ENCODE data around the gene NOL3. TPM values are rescaled to one million over a fixed set of nuclear protein-coding genes. Genes with fewer than 3 reads are reported as not detected.

The NOL3 gene
- total and polyA plus RNA-seq, 12 donors = 71.8 to 132 (median 84.1) TPM

DNA sequence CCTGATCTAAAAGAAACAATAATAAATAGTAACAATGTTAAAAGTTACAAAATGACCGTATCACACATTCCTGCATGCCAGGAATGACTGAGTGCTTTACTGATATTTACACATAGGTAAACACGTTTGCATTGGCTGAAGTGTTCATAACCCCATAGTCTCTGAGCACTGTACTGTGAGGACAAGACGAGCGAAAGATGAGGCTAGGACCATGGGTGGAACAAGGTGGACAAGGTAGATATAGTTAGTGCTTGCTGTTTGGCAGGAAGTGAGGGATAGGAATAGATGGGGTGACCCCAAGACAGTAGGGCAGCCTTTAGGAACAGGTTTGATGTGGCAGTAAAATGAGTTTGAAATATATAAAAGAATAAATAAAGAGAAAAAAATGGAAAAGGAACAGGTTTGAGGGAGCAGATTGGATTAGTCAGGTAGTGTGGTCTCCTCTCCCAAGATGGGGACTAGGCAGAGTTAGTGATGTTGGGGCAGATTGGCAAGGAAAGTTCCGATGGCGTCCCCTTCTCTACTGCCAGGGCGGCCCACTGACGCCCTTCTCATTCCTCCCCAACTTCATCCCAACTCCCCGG lies 21.2 kb downstream of the NOL3 start:
- Histone ChIP-seq H3K27ac (peak overlapping the region in 5 of 10 donors; percentile 11 to 94 (median 92)), H3K4me1 (peaks cover 18 to 50% (median 33%) of the 10 kb centered on the region in 9 donors), H3K27me3 (no peaks in the 10 kb centered on the region), H3K36me3 (peaks cover 3 to 36% (median 28%) of the 10 kb centered on the region in 9 donors), H3K4me3 (peak overlapping the region in 9 of 10 donors; percentile 78 to 100 (median 89)), H3K9me3 (no peaks in the 10 kb centered on the region)
- 28 to 31% methylated on average over 9 of the region's 9 CpGs for WGBS, 2 donors
- ATAC-seq (peak in 2 of 8 donors; percentile 2 to 8), DNase-seq (no peak)
- TF ChIP-seq, protein P1, sequence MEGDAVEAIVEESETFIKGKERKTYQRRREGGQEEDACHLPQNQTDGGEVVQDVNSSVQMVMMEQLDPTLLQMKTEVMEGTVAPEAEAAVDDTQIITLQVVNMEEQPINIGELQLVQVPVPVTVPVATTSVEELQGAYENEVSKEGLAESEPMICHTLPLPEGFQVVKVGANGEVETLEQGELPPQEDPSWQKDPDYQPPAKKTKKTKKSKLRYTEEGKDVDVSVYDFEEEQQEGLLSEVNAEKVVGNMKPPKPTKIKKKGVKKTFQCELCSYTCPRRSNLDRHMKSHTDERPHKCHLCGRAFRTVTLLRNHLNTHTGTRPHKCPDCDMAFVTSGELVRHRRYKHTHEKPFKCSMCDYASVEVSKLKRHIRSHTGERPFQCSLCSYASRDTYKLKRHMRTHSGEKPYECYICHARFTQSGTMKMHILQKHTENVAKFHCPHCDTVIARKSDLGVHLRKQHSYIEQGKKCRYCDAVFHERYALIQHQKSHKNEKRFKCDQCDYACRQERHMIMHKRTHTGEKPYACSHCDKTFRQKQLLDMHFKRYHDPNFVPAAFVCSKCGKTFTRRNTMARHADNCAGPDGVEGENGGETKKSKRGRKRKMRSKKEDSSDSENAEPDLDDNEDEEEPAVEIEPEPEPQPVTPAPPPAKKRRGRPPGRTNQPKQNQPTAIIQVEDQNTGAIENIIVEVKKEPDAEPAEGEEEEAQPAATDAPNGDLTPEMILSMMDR (IDR thresholded peaks at IDR 0.05) = no peak
- intact Hi-C loops (cut with DNase I) = loop anchor here in 4 of 10 donors (2.0 to 5.0 kb wide), 3 partner anchors 35 to 56 kb away; partner anchors contain the start of genes TMEM208 (in 3 of the 4), FHOD1 (in 1 of the 4) and SLC9A5 (in 1 of the 4)

DNA sequence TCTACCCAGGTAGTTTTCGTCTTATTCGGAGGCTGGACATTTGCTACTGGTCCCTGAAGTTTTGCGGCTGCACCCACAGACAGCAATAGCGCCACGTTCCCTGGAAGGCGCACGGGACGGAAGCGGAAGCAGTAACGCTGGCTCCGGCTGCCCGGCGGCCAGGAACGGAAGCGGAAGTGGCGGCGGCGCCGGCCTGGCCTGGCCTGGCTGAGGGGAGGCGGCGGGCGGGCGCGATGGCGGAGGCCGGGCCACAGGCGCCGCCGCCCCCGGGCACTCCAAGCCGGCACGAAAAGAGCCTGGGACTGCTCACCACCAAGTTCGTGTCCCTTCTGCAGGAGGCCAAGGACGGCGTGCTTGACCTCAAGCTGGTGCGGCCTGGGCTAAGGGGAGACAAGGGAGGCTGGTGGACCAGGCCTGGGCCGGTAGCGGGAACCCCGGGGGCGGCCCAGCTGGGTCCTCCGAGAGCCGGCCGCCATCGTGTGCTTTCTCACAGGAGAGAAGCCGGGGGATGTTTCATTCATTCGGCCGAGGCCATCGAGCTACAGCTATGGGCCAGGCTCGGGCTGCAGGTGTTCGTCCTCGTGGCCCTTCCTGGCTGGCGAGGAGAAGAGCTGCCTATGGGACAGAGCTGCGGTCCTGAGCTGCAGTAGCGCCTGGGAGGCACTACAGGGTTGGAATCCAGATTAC lies 21.8 kb downstream of the NOL3 start, which contains the start of gene E2F4:
Gene E2F4 (plus strand): TSS at position 161 of the 687 bp plus-strand sequence. CDS start 73 bp downstream, at position 234.
- H3K4me3 ChIP-seq = peak within 1 kb of the TSS; percentile 78 to 100 (median 90)
- 0 to 1% methylated on average over 54 of the region's 54 CpGs for WGBS, 2 donors
- ATAC-seq = peak; percentile 88 to 97 (median 94)
- peaks cover 18 to 52% (median 33%) of the 10 kb centered on the region in 9 donors for H3K4me1 ChIP-seq
- H3K27me3 ChIP-seq = no peaks in the 10 kb centered on the region
- intact Hi-C loops (cut with DNase I) = loop anchor here in 4 of 10 donors (2.0 to 5.0 kb wide), 3 partner anchors 35 to 55 kb away; partner anchors contain the start of genes TMEM208 (in 3 of the 4), FHOD1 (in 1 of the 4) and SLC9A5 (in 1 of the 4)
- TF ChIP-seq, protein P1 (IDR thresholded peaks at IDR 0.05) = peak in 1 of 9 donors; percentile 8
- H3K27ac ChIP-seq = peak within 1 kb of the TSS; percentile 13 to 94 (median 86)
- DNase-seq = peak; percentile 92
- H3K9me3 ChIP-seq = no peaks in the 10 kb centered on the region
- H3K36me3 ChIP-seq = peaks cover 3 to 42% (median 34%) of the 10 kb centered on the region in 9 donors

DNA sequence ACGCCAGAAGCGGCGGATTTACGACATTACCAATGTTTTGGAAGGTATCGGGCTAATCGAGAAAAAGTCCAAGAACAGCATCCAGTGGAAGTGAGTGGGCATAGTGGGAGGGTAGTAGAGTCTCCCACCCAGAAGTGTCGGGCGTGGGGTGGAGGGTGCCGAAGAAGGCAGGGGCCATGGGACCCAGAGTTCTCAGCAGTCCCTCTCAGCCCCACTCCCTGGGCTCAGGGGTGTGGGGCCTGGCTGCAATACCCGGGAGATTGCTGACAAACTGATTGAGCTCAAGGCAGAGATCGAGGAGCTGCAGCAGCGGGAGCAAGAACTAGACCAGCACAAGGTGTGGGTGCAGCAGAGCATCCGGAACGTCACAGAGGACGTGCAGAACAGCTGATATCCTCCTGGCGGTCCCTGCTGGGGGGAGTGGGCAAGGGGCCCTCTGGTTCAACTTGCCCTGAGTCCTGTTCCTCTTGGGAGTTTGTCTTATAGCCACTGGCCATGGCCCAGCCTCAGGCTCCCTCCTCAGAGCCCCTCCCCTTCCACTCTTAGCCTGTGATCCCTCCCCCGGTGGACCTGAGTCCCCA lies 22.5 kb downstream of the NOL3 start:
- Histone ChIP-seq H3K36me3 (peaks cover 3 to 49% (median 41%) of the 10 kb centered on the region in 9 donors), H3K4me3 (peak overlapping the region; percentile 78 to 100 (median 90)), H3K4me1 (peaks cover 18 to 59% (median 33%) of the 10 kb centered on the region in 9 donors), H3K27ac (peak overlapping the region in 9 of 10 donors; percentile 81 to 94 (median 86)), H3K9me3 (no peaks in the 10 kb centered on the region), H3K27me3 (no peaks in the 10 kb centered on the region)
- TF ChIP-seq, protein P1 (IDR thresholded peaks at IDR 0.05) = no peak
- intact Hi-C loops (cut with DNase I) = loop anchor here in 3 of 10 donors (5.0 kb wide), 2 partner anchors 34 to 54 kb away; partner anchors contain the start of genes TMEM208 (in 2 of the 3), FHOD1 (in 1 of the 3) and SLC9A5 (in 1 of the 3)
- DNase-seq (no peak), ATAC-seq (no peak)
- WGBS, 2 donors = 28 to 31% methylated on average over 17 of the region's 17 CpGs

DNA sequence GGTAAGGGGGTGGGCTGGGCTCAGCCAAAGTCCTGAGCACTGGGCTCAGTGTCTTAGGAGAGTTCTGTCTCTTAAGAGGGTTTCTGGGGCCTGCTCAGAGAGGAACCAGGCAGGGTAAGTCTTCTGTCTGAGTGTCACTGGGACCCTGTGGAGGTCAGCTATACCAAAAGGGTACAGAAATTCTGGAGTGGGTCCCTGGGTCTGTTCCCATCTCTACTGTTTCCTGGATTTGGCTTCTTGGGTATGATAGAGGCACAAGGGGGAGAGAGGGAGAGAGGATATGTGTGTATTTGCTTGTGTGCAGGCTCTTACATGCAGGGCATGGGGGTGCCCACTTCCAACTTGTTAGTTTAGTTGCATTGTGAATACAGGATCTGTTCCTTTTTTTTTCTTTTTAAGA lies 23.2 kb downstream of the NOL3 start:
- TF ChIP-seq, protein P1 (IDR thresholded peaks at IDR 0.05) = no peak
- Histone ChIP-seq H3K36me3 (peaks cover 3 to 56% (median 44%) of the 10 kb centered on the region in 9 donors), H3K27ac (peak overlapping the region in 4 of 10 donors; percentile 86 to 94 (median 90)), H3K9me3 (no peaks in the 10 kb centered on the region), H3K4me3 (peak overlapping the region in 8 of 10 donors; percentile 78 to 100 (median 88)), H3K4me1 (peaks cover 18 to 66% (median 34%) of the 10 kb centered on the region in 9 donors), H3K27me3 (no peaks in the 10 kb centered on the region)
- no peak for ATAC-seq
- no peak for DNase-seq
- intact Hi-C loops (cut with DNase I) = loop anchor here in 3 of 10 donors (5.0 kb wide), 2 partner anchors 34 to 54 kb away; partner anchors contain the start of genes TMEM208 (in 2 of the 3), FHOD1 (in 1 of the 3) and SLC9A5 (in 1 of the 3)
